D721Med (cell line): ENCODE measurements around the gene TP53INP2.
"Not testable (repeated sequence)": the region's sequence is repeated elsewhere in the genome, so short reads cannot be mapped to it uniquely, and the experiment has no call there.

Experiments
- DNase-seq: peaks from one replicate; pipeline ENCODE4 v3.0.0; 2011; ENCODE audit warnings: low spot score; ENCODE audit not compliant: insufficient read length
- FAIRE-seq: peaks from 2 replicates; lab custom pipeline; 2011; peaks lifted over from hg19 to GRCh38; lab: Jason Lieb, UNC
- TF ChIP-seq, protein P1 (sequence below): IDR thresholded peaks from 2 replicates; pipeline ENCODE4 v1.5.1; 2012; ENCODE audit warnings: mild to moderate bottlenecking, control low read depth; ENCODE audit not compliant: insufficient read depth; ENCODE audit errors: missing control alignments

Gene TP53INP2

DNA sequence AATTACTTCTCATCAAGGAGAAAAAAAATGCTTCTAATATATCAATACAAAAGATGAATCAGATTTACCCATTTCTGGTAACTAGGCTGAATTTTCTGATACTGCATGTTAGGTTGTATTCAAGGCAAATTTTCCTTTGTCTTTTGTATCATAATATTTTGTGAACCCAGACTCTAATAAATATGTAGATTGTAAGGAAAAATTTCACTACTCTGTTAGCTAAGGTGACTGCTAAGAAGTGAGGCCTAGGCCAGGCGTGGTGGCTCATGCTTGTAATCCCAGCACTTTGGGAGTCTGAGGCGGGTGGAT lies 12.7 kb downstream of the TP53INP2 start:
- no peak for FAIRE-seq
- no peak for DNase-seq

DNA sequence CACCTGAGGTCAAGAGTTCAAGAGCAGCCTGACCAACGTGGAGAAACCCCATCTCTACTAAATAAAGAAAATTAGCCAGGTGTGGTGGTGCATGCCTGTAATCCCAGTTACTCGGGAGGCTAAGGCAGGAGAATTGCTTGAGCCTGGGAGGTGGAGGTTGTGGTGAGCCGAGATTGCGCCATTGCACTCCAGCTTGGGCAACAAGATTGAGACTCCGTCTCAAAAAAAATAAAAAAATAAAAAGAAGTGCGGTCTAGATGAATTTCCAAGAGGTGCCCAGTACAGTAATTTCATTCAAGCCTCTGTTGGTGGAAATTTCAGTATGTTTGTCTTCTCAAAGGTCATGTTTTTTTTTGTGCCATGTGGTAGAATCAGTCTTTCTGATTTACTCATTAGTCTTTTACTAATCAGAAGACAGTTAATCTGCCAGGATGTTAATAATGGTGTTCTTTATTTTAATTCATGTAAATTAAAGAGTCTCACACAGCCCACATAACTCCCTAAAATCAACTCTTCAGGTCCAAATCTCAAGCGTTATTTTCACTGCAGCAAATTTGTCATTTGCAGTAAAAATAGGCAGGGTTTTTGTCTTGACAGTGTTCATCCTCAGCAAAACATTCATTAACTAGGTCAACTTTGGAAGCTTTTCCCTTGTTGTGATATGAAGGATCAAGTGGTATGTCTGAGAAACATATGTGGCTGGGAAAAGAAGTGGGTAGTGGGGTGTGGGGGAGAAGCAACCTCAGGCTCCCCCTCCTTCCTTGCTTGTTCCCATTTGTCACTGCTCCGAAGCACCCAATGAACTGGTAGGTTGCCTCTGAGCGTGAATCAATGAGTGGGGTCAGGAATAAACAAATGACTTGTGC lies 13.3 kb downstream of the TP53INP2 start:
- TF ChIP-seq, protein P1, sequence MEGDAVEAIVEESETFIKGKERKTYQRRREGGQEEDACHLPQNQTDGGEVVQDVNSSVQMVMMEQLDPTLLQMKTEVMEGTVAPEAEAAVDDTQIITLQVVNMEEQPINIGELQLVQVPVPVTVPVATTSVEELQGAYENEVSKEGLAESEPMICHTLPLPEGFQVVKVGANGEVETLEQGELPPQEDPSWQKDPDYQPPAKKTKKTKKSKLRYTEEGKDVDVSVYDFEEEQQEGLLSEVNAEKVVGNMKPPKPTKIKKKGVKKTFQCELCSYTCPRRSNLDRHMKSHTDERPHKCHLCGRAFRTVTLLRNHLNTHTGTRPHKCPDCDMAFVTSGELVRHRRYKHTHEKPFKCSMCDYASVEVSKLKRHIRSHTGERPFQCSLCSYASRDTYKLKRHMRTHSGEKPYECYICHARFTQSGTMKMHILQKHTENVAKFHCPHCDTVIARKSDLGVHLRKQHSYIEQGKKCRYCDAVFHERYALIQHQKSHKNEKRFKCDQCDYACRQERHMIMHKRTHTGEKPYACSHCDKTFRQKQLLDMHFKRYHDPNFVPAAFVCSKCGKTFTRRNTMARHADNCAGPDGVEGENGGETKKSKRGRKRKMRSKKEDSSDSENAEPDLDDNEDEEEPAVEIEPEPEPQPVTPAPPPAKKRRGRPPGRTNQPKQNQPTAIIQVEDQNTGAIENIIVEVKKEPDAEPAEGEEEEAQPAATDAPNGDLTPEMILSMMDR: no peak
- no peak for DNase-seq
- no peak for FAIRE-seq

More for the DNA sequence above, 12.7 kb downstream of the TP53INP2 start:
- TF ChIP-seq, protein P1: no peak

DNA sequence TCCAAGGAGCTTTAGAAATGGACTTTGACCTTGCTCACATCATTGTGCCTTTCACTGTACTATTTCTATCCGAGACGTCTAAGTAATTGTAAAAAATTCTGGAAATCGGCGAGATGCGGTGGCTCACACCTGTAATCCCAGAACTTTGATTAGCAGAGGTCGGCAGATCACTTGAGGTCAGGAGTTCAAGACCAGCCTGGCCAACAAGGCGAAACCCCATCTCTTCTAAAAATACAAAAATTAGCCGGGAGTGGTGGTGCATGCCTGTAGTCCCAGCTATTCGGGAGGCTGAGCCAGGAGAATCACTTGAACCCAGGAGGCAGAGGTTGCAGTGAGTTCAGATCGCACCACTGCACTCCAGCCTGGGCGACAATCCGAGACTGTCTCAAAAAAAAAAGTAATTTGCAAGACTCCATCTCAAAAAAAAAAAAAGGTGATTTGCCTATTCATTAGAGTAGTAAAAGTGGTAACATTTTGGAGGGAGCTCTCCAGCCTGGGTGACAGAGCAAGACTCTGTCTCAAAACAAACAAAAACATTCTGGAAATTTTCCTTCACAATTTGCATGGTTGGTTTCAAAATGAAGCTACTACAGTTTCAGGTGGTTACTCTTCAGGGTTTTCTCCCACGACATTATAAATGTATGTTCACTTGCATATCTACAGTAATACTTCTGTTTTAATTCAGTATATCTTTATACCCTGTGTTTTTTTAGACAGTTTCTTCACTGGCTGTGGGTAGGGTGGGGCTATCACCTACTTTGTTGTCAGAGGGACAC lies 15.3 kb downstream of the TP53INP2 start:
- not testable (repeated sequence) for FAIRE-seq, DNase-seq

GRCh38 chr20:34720266-34720665 lies 16.1 kb downstream of the TP53INP2 start:
- no peak for DNase-seq
- no peak for FAIRE-seq

DNA sequence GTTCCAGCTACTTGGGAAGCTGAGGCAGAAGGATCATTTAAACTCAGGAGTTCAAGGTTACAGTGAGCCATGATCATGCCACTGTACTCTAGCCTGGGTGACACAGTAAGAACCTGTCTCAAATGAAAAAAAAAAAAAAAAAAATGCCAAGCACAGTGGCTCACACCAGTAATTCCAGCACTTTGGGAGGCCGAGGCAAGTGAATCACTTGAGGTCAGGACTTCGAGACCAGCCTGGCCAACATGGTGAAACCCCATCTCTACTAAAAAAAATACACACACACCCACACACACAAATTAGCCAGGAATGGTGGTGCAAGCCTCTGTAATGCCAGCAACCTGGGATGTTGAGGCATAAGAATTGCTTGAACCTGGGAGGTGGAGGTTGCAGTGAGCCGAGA lies 18.4 kb downstream of the TP53INP2 start:
- not testable (repeated sequence) for FAIRE-seq, DNase-seq

More at GRCh38 chr20:34720266-34720665, 16.1 kb downstream of the TP53INP2 start:
- TF ChIP-seq, protein P1: no peak

GRCh38 chr20:34724172-34724571 lies 20.0 kb downstream of the TP53INP2 start:
- DNase-seq (no peak), FAIRE-seq (no peak)
- TF ChIP-seq, protein P1: no peak

- no peak for FAIRE-seq
- DNase-seq: no peak
- TF ChIP-seq, protein P1: no peak
These were observed 25.3 kb downstream of the TP53INP2 start for GRCh38 chr20:34729416-34729815.

GRCh38 chr20:34732523-34732922 lies 28.4 kb downstream of the TP53INP2 start:
- FAIRE-seq (no peak), DNase-seq (no peak)
- TF ChIP-seq, protein P1: no peak
